Breast epithelium (tissue), 4 donors: Measurements from ENCODE around the gene OSBPL6. TPM values are rescaled to one million over a fixed set of nuclear protein-coding genes. Genes with fewer than 3 reads are reported as not detected.

Experiments used
- DNase-seq, 2 donors: peaks; one replicate each; pipeline ENCODE4 v3.0.0-alpha.2; 2019; ENCODE audit warnings: low spot score in 2 of 2
- H3K27ac ChIP-seq, 2 donors: fragments of 200-600 bp; sonication (generic) in 1 of 2; one replicate each; pipeline ENCODE4 v1.5.1; 2016 to 2019; ENCODE audit warnings: mild to moderate bottlenecking in 1 of 2
- H3K27me3 ChIP-seq, 2 donors: fragments of 200-600 bp; sonication (generic) in 1 of 2; one replicate each; pipeline versions ENCODE4 v1.5.1 to v1.6.0; 2017 to 2019; ENCODE audit warnings: control low read depth in 1 of 2, mild to moderate bottlenecking in 1 of 2
- H3K36me3 ChIP-seq: fragments of 200-600 bp; one replicate; pipeline ENCODE4 v1.5.1; 2019
- H3K4me1 ChIP-seq, 2 donors: fragments of 200-600 bp; sonication (generic); one replicate each; pipeline ENCODE4 v1.5.1; 2016 to 2019; ENCODE audit warnings: control low read depth in 1 of 2
- H3K4me3 ChIP-seq, 3 donors: fragments of 200-600 bp; sonication (generic); 1 replicate in 2 of 3; 2 replicates in 1 of 3; pipeline ENCODE4 v1.5.1; 2016 to 2019; ENCODE audit warnings: mild to moderate bottlenecking in 3 of 3, moderate library complexity in 2 of 3
- H3K9me3 ChIP-seq, 2 donors: fragments of 200-600 bp; sonication (generic) in 1 of 2; one replicate each; pipeline ENCODE4 v1.5.1; 2016 to 2019; ENCODE audit warnings: control low read depth in 1 of 2
- POLR2A ChIP-seq: fragments of 450-650 bp; IDR thresholded peaks from one replicate; pipeline ENCODE4 v1.6.1; 2016; ENCODE audit warnings: antibody characterized with exemption, mild to moderate bottlenecking, moderate library complexity
- POLR2AphosphoS5 ChIP-seq, 3 donors: sonication (generic); formaldehyde crosslinking; IDR thresholded peaks; one replicate each; pipeline ENCODE4 v1.6.1; 2017; ENCODE audit warnings: antibody characterized with exemption in 3 of 3
- intact Hi-C: fragments of 100-400 bp; cut with DNase I; formaldehyde crosslinking; loops from one replicate; pipeline ENCODE4 v1.15.1; 2023; ENCODE audit warnings: low total_unique reads
- total RNA-seq, 3 donors: library from RNA; depleted of rRNA; stranded (reverse); fragments of >200 nt; gene quantifications; one replicate each; pipeline ENCODE4 v1.1.0, GENCODE V29; 2016
- TF ChIP-seq, protein P1 (sequence below), 3 donors: fragments of 450-650 bp; IDR thresholded peaks; one replicate each; pipeline ENCODE4 v1.5.1; 2016 to 2017; ENCODE audit warnings: antibody characterized with exemption in 3 of 3, mild to moderate bottlenecking in 3 of 3, moderate library complexity in 3 of 3

The OSBPL6 gene
- total RNA-seq, 3 donors from 2014 or later: 1.3 to 4.8 (median 1.8) TPM

GRCh38 chr2:178199334-178199733, 5.0 kb downstream of the OSBPL6 start:
- Histone ChIP-seq H3K27me3 (no peaks in the 10 kb centered on the region), H3K27ac (no peak overlapping the region), H3K9me3 (no peaks in the 10 kb centered on the region), H3K36me3 (no peaks in the 10 kb centered on the region), H3K4me1 (no peaks in the 10 kb centered on the region), H3K4me3 (no peak overlapping the region)
- no peak for DNase-seq
- TF ChIP-seq POLR2AphosphoS5 (IDR thresholded peaks at IDR 0.05): no peak
- TF ChIP-seq, protein P1, sequence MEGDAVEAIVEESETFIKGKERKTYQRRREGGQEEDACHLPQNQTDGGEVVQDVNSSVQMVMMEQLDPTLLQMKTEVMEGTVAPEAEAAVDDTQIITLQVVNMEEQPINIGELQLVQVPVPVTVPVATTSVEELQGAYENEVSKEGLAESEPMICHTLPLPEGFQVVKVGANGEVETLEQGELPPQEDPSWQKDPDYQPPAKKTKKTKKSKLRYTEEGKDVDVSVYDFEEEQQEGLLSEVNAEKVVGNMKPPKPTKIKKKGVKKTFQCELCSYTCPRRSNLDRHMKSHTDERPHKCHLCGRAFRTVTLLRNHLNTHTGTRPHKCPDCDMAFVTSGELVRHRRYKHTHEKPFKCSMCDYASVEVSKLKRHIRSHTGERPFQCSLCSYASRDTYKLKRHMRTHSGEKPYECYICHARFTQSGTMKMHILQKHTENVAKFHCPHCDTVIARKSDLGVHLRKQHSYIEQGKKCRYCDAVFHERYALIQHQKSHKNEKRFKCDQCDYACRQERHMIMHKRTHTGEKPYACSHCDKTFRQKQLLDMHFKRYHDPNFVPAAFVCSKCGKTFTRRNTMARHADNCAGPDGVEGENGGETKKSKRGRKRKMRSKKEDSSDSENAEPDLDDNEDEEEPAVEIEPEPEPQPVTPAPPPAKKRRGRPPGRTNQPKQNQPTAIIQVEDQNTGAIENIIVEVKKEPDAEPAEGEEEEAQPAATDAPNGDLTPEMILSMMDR (IDR thresholded peaks at IDR 0.05): no peak
- no peak for TF ChIP-seq POLR2A
- intact Hi-C loops: no loop called here

GRCh38 chr2:178200331-178200730, 6.0 kb downstream of the OSBPL6 start:
- intact Hi-C loops: no loop called here
- DNase-seq: no peak
- H3K27ac ChIP-seq: no peak overlapping the region
- no peaks in the 10 kb centered on the region for H3K36me3 ChIP-seq
- no peaks in the 10 kb centered on the region for H3K4me1 ChIP-seq
- H3K9me3 ChIP-seq: no peaks in the 10 kb centered on the region
- H3K27me3 ChIP-seq: no peaks in the 10 kb centered on the region
- no peak for TF ChIP-seq POLR2AphosphoS5 (IDR thresholded peaks at IDR 0.05)
- TF ChIP-seq, protein P1 (IDR thresholded peaks at IDR 0.05): no peak
- no peak for TF ChIP-seq POLR2A
- H3K4me3 ChIP-seq: no peak overlapping the region

DNA sequence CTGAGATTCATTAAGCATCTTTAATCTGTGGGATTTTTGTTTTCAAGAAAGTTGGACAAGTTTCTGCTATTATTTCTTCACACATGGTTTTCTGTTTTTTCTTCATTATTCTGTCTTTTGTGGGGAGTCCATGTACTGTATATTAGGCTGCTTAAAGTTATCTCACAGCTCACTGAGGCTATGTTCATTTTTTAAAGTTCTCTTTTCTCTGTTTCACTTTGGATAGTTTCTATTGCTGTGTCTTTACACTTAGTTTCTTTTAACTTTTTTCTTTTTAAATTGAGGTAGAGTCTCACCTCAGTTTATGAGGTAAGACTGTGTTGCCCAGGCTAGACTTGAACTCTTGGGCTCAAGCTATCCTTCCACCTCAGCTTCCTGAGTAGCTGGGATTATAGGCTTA, 8.6 kb downstream of the OSBPL6 start:
- TF ChIP-seq POLR2AphosphoS5 (IDR thresholded peaks at IDR 0.05) (no peak), POLR2A (no peak)
- TF ChIP-seq, protein P1 (IDR thresholded peaks at IDR 0.05): no peak

DNA sequence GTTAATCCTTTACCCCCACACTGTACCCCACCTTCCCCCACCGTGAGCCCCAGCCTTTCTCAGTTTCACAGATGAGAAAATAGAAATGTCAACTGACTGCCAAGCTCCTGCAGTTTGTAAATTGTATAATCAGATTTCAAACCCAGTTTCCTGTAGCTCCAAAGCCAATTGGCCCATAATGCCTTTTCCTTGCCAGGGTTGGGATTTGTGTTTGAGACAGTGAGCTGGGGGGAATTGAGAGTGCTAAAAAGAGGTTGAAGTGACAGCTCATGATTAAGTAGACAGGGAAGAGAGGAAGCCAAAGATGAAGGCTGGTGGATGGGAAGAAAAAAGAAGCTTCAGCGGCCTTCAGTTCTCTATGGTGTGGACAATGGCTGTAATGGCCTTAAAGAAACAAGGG, 10.7 kb downstream of the OSBPL6 start:
- TF ChIP-seq POLR2AphosphoS5 (IDR thresholded peaks at IDR 0.05) (no peak), POLR2A (no peak)
- TF ChIP-seq, protein P1 (IDR thresholded peaks at IDR 0.05): no peak
- H3K36me3 ChIP-seq: no peaks in the 10 kb centered on the region
- no peak for DNase-seq
- no peak overlapping the region for H3K4me3 ChIP-seq
- no peaks in the 10 kb centered on the region for H3K9me3 ChIP-seq
- H3K27me3 ChIP-seq: no peaks in the 10 kb centered on the region
- H3K27ac ChIP-seq: no peak overlapping the region
- H3K4me1 ChIP-seq: no peaks in the 10 kb centered on the region
- intact Hi-C loops: no loop called here

More for the DNA sequence above, 8.6 kb downstream of the OSBPL6 start:
- Histone ChIP-seq H3K27ac (no peak overlapping the region), H3K4me1 (no peaks in the 10 kb centered on the region), H3K36me3 (no peaks in the 10 kb centered on the region), H3K27me3 (no peaks in the 10 kb centered on the region), H3K9me3 (no peaks in the 10 kb centered on the region), H3K4me3 (no peak overlapping the region)
- intact Hi-C loops: no loop called here
- no peak for DNase-seq

GRCh38 chr2:178205853-178206521, 11.7 kb downstream of the OSBPL6 start:
- TF ChIP-seq POLR2A (no peak), POLR2AphosphoS5 (IDR thresholded peaks at IDR 0.05) (no peak)
- TF ChIP-seq, protein P1 (IDR thresholded peaks at IDR 0.05): no peak

More at GRCh38 chr2:178205853-178206521, 11.7 kb downstream of the OSBPL6 start:
- DNase-seq: no peak
- intact Hi-C loops: no loop called here
- H3K27ac ChIP-seq: no peak overlapping the region
- H3K27me3 ChIP-seq: no peaks in the 10 kb centered on the region
- no peaks in the 10 kb centered on the region for H3K36me3 ChIP-seq
- no peak overlapping the region for H3K4me3 ChIP-seq
- no peaks in the 10 kb centered on the region for H3K4me1 ChIP-seq
- no peaks in the 10 kb centered on the region for H3K9me3 ChIP-seq
